ENCODE measurements around the gene TNFRSF1A. TPM values are rescaled to one million over a fixed set of nuclear protein-coding genes. Genes with fewer than 3 reads are reported as not detected.
A peak's percentile ranks its signal among the peaks of the same experiment; 100 is the strongest.

The TNFRSF1A gene
- total and polyA plus RNA-seq, 9 of the 15 experiments (the other 6 are each of a cell fraction or from before 2014, with no cell fraction given) = 0.76 to 43.5 (median 30.0) TPM

DNA sequence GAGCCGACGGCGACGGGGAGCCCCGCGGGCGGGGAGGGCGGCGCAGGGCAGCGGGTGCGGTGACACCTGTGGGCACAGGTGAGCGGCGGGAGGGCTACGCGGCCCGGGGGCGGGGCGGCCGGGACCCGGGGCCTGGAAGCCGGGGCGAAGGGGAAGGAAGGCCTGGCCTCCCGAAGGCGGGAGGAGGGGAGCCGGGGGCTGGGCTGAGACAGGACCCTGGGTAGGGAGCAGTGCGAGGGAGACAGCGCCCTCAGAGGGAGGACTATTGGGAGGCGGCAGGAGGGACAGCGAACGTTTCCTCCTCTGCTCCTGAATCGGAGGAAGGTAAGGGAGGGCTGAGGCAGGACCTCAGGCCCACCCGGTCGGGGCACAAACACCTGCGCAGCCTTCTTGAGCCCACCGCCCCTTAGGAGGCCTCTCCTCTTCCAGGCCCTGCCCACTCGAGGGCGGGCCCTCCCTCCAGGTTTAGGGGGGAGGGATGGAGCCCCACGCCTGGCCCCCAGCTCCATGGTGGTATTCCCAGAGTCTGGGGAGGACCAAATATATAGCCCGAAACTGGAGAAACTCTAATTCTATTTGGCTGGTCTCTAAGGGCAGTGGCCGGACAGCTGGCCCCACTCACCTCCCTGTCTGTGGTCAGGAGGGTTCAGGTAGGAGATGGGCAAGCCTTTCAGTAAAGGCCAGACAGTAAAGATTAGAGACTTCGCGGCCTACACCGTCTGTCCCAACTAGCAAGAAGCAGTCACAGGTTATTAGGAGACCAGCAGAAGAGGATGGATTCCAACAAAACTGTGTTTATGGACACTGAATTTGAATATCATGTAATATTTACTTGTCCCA, 30.9 kb downstream of the TNFRSF1A start:
- in situ Hi-C loops (cut with MboI) (no loop called here), intact Hi-C loops (cut with micrococcal nuclease) (no loop called here)
- FAIRE-seq = no peak
- H3K9me1 ChIP-seq (ENCODE audit: control insufficient read depth, insufficient read depth, low read length) = no peaks in the 10 kb centered on the region
- H4K20me1 ChIP-seq (replicated peaks; ENCODE audit: control insufficient read depth, insufficient read depth, low read length) = no peaks in the 10 kb centered on the region
- H3K79me2 ChIP-seq (ENCODE audit: control insufficient read depth, insufficient read depth, low read length) = no peaks in the 10 kb centered on the region
- peak overlapping the region; percentile 38 for H3K4me3 ChIP-seq
- ChIA-PET CTCF (ENCODE audit: low intra/inter-chr PET ratio) (no interaction called here), POLR2A (interaction anchor here (0.6 kb wide), 1 partner anchor 277 kb away, joined by 3 read pairs; no protein-coding TSS in a partner anchor)
- peak overlapping the region; percentile 60 for H3K4me2 ChIP-seq (ENCODE audit: insufficient read depth, low read length)
- peak overlapping the region; percentile 25 to 82; a peak in 3 of 4 replicates for H3K9ac ChIP-seq (ENCODE audit: insufficient read depth in 1 of 2, low read depth in 2 of 2, low read length in 2 of 2)
- peak overlapping the region; percentile 72; the same call in 1 of the 2 replicates for H2AFZ ChIP-seq (ENCODE audit: low read depth, low read length)
- BruUV-seq (replicated peaks) = no TSS peak
- H3K27me3 ChIP-seq (ENCODE audit: control insufficient read depth in 2 of 2, insufficient read depth in 2 of 2, low read length in 2 of 2) = no peaks in the 10 kb centered on the region
- no peak overlapping the region for H3K27ac ChIP-seq (ENCODE audit: extremely low read depth, low read depth, low read length)
- H3K9me3 ChIP-seq (replicated peaks; ENCODE audit: control insufficient read depth, insufficient read depth, low read depth, low read length) = no peaks in the 10 kb centered on the region
- peak; percentile 10; the same call in 1 of the 3 replicates for ATAC-seq
- 36% methylated on average over 10 of the region's 43 CpGs for WGBS (ENCODE audit: insufficient coverage, low coverage, missing lambda C conversion rate)
- TF ChIP-seq, protein P1, sequence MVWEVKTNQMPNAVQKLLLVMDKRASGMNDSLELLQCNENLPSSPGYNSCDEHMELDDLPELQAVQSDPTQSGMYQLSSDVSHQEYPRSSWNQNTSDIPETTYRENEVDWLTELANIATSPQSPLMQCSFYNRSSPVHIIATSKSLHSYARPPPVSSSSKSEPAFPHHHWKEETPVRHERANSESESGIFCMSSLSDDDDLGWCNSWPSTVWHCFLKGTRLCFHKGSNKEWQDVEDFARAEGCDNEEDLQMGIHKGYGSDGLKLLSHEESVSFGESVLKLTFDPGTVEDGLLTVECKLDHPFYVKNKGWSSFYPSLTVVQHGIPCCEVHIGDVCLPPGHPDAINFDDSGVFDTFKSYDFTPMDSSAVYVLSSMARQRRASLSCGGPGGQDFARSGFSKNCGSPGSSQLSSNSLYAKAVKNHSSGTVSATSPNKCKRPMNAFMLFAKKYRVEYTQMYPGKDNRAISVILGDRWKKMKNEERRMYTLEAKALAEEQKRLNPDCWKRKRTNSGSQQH (CRISPR knock-in tag; IDR thresholded peaks at IDR 0.05) = no peak
- peak; percentile 78 for TF ChIP-seq ZNF263 (CRISPR knock-in tag; IDR thresholded peaks at IDR 0.05; ENCODE audit: borderline replicate concordance)
- no peaks in the 10 kb centered on the region for H3K36me3 ChIP-seq (ENCODE audit: control insufficient read depth, insufficient read depth, low read length)
- DNase-seq (ENCODE audit: extremely low read depth in 1 of 4, low spot score in 3 of 4) = peak in 2 of 4 experiments; percentile 60 to 66
- peaks cover 0 to 24% of the 10 kb centered on the region in 2 experiments; a peak in 2 of 5 replicates for H3K4me1 ChIP-seq (replicated peaks in 1 of 2; ENCODE audit: control insufficient read depth in 2 of 2, insufficient read depth in 2 of 2, low read length in 2 of 2)

All from K562 (cell line).